Endothelial cell of umbilical vein (primary cell): Measurements from ENCODE around the gene CFAP20DC.

Experiments
- EZH2 ChIP-seq: IDR thresholded peaks from 2 replicates; pipeline ENCODE4 v1.6.1; 2012; ENCODE audit warnings: borderline replicate concordance, low read depth, mild to moderate bottlenecking, moderate library complexity, low read length, inconsistent platforms; ENCODE audit not compliant: severe bottlenecking
- POLR2A ChIP-seq: IDR thresholded peaks from 2 replicates; pipeline ENCODE4 v1.6.1; 2012; ENCODE audit warnings: low read depth, mild to moderate bottlenecking, control low read depth, low read length
- TF ChIP-seq, protein P1 (sequence below), 2 donors: IDR thresholded peaks; 1 replicate in 1 of 2; 2 replicates in 1 of 2; pipeline ENCODE4 v1.5.1; 2011; ENCODE audit warnings: low read length in 2 of 2, mild to moderate bottlenecking in 2 of 2, moderate library complexity in 2 of 2, control low read depth in 1 of 2, inconsistent platforms in 1 of 2, low read depth in 1 of 2; ENCODE audit not compliant: insufficient read depth in 1 of 2; ENCODE audit errors: extremely low read depth in 1 of 2
- TF ChIP-seq, protein P2 (sequence below): IDR thresholded peaks from 2 replicates; pipeline ENCODE4 v1.6.1; 2011; ENCODE audit not compliant: insufficient read depth, insufficient read length

DNA sequence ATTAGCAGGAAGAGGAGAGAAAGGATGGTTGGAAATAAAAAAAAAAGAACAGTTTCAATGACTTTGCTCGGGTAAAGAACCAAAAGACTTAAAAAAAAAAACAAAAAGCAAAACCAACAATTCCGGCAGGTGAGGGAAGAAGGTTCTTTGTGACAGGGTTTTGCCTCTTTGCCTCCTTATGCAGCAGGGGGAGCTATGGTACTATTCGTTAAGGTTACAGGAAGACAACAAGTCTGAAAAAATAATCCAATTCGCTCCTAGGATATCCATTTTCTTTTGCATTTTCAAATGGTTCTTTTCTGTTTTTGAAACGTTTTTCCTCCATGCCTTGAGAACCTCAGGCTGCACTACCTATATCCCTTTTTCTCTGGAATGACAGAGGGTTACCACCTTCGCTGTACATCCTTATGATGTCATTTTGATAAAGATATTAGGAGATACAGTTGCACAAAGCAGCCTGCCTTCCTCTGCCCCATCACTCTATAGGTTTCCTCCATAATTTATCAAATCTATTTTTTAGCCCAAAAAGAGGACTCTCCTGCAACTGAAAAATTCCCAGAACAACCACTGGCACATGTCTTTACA, 55.0 kb downstream of the CFAP20DC start:
- TF ChIP-seq POLR2A (no peak), EZH2 (no peak)
- TF ChIP-seq, protein P1, sequence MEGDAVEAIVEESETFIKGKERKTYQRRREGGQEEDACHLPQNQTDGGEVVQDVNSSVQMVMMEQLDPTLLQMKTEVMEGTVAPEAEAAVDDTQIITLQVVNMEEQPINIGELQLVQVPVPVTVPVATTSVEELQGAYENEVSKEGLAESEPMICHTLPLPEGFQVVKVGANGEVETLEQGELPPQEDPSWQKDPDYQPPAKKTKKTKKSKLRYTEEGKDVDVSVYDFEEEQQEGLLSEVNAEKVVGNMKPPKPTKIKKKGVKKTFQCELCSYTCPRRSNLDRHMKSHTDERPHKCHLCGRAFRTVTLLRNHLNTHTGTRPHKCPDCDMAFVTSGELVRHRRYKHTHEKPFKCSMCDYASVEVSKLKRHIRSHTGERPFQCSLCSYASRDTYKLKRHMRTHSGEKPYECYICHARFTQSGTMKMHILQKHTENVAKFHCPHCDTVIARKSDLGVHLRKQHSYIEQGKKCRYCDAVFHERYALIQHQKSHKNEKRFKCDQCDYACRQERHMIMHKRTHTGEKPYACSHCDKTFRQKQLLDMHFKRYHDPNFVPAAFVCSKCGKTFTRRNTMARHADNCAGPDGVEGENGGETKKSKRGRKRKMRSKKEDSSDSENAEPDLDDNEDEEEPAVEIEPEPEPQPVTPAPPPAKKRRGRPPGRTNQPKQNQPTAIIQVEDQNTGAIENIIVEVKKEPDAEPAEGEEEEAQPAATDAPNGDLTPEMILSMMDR (IDR thresholded peaks at IDR 0.05; ENCODE audit: extremely low read depth in 1 of 2, insufficient read depth in 1 of 2, low read depth in 1 of 2, low read length in 2 of 2): peak; percentile 59 to 71
- TF ChIP-seq, protein P2, sequence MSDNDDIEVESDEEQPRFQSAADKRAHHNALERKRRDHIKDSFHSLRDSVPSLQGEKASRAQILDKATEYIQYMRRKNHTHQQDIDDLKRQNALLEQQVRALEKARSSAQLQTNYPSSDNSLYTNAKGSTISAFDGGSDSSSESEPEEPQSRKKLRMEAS: no peak
